Liver (tissue), 9 donors: ENCODE measurements around the gene PRRC2A. TPM values are rescaled to one million over a fixed set of nuclear protein-coding genes. Genes with fewer than 3 reads are reported as not detected.

ENCODE experiments used
- DNase-seq: peaks from one replicate; pipeline ENCODE4 v3.0.0-alpha.2; 2017; ENCODE audit warnings: low spot score
- H3K27ac ChIP-seq, 2 donors: one replicate each; pipeline ENCODE4 v1.7.0; 2013; ENCODE audit warnings: inconsistent platforms in 2 of 2, low read length in 2 of 2, control low read depth in 1 of 2, low read depth in 1 of 2, mild to moderate bottlenecking in 1 of 2
- H3K27me3 ChIP-seq, 4 donors: one replicate each; pipeline versions ENCODE4 v1.6.1 to v1.7.0; 2013; ENCODE audit warnings: low read length in 3 of 4, inconsistent platforms in 1 of 4, mild to moderate bottlenecking in 1 of 4, moderate library complexity in 1 of 4; ENCODE audit not compliant: control insufficient read depth in 4 of 4, insufficient read depth in 4 of 4
- H3K36me3 ChIP-seq, 4 donors: one replicate each; pipeline versions ENCODE4 v1.6.1 to v1.7.0; 2013; ENCODE audit warnings: low read length in 3 of 4, mild to moderate bottlenecking in 3 of 4, low read depth in 1 of 4, moderate library complexity in 1 of 4; ENCODE audit not compliant: control insufficient read depth in 4 of 4, insufficient read depth in 3 of 4
- H3K4me1 ChIP-seq, 4 donors: one replicate each; pipeline versions ENCODE4 v1.6.1 to v1.7.0; 2013; ENCODE audit warnings: low read length in 3 of 4, mild to moderate bottlenecking in 3 of 4, moderate library complexity in 1 of 4; ENCODE audit not compliant: control insufficient read depth in 4 of 4, insufficient read depth in 4 of 4
- H3K4me3 ChIP-seq, 3 donors: one replicate each; pipeline versions ENCODE4 v1.6.1 to v1.7.0; 2013; ENCODE audit warnings: low read length in 3 of 3, control low read depth in 1 of 3, low read depth in 1 of 3, mild to moderate bottlenecking in 1 of 3
- H3K9ac ChIP-seq, 2 donors: one replicate each; pipeline ENCODE4 v1.7.0; 2013; ENCODE audit warnings: low read length in 2 of 2, mild to moderate bottlenecking in 2 of 2, moderate library complexity in 2 of 2, control low read depth in 1 of 2, low read depth in 1 of 2
- H3K9me3 ChIP-seq, 4 donors: one replicate each; pipeline versions ENCODE4 v1.6.1 to v1.7.0; 2013; ENCODE audit warnings: low read length in 3 of 4; ENCODE audit not compliant: control insufficient read depth in 4 of 4
- ATF3 ChIP-seq: IDR thresholded peaks from 2 replicates; pipeline ENCODE4 v1.6.1; 2016; ENCODE audit warnings: antibody characterized with exemption
- CTCF ChIP-seq: fragments of 150-350 bp; IDR thresholded peaks from 2 replicates; pipeline ENCODE4 v1.5.1; 2017; ENCODE audit warnings: improper control_type of control experiment, low read depth, low read length; ENCODE audit not compliant: missing input control
- EGR1 ChIP-seq, 2 donors: IDR thresholded peaks; 2 replicates each; pipeline ENCODE4 v1.6.1; 2016 to 2018; ENCODE audit warnings: antibody characterized with exemption in 2 of 2, low read depth in 2 of 2
- FOXA1 ChIP-seq: IDR thresholded peaks from 2 replicates; pipeline ENCODE4 v1.6.1; 2016; ENCODE audit warnings: antibody characterized with exemption
- FOXA2 ChIP-seq: IDR thresholded peaks from 2 replicates; pipeline ENCODE4 v1.6.1; 2016; ENCODE audit warnings: antibody characterized with exemption
- GABPA ChIP-seq, 2 donors: IDR thresholded peaks in 1 of 2; conservative IDR thresholded peaks in 1 of 2; 2 replicates each; pipeline ENCODE4 v1.6.1; 2016; ENCODE audit warnings: antibody characterized with exemption in 2 of 2, mild to moderate bottlenecking in 1 of 2, moderate library complexity in 1 of 2
- HNF4A ChIP-seq, 2 donors: conservative IDR thresholded peaks; 2 replicates each; pipeline ENCODE4 v1.6.1; 2016; ENCODE audit warnings: antibody characterized with exemption in 2 of 2, mild to moderate bottlenecking in 2 of 2
- HNF4G ChIP-seq: IDR thresholded peaks from 2 replicates; pipeline ENCODE4 v1.6.1; 2016; ENCODE audit warnings: antibody characterized with exemption
- JUND ChIP-seq, 2 donors: IDR thresholded peaks; 2 replicates each; pipeline ENCODE4 v1.6.1; 2016; ENCODE audit warnings: antibody characterized with exemption in 2 of 2
- MAX ChIP-seq: IDR thresholded peaks from 2 replicates; pipeline ENCODE4 v1.6.1; 2016; ENCODE audit warnings: antibody characterized with exemption
- NR2F2 ChIP-seq: IDR thresholded peaks from 2 replicates; pipeline ENCODE4 v1.6.1; 2016; ENCODE audit warnings: antibody characterized with exemption
- RAD21 ChIP-seq, 2 donors: IDR thresholded peaks; 2 replicates each; pipeline ENCODE4 v1.6.1; 2016; ENCODE audit warnings: antibody characterized with exemption in 2 of 2, mild to moderate bottlenecking in 2 of 2
- REST ChIP-seq: IDR thresholded peaks from 2 replicates; pipeline ENCODE4 v1.6.1; 2016; ENCODE audit warnings: antibody characterized with exemption, mild to moderate bottlenecking
- RXRA ChIP-seq, 2 donors: IDR thresholded peaks; 2 replicates each; pipeline ENCODE4 v1.6.1; 2017 to 2018; ENCODE audit warnings: antibody characterized with exemption in 2 of 2, mild to moderate bottlenecking in 1 of 2
- SP1 ChIP-seq: IDR thresholded peaks from 2 replicates; pipeline ENCODE4 v1.6.1; 2018; ENCODE audit warnings: antibody characterized with exemption, mild to moderate bottlenecking
- TAF1 ChIP-seq: conservative IDR thresholded peaks from 2 replicates; pipeline ENCODE4 v1.6.1; 2016; ENCODE audit warnings: antibody characterized with exemption, mild to moderate bottlenecking
- YY1 ChIP-seq: IDR thresholded peaks from 2 replicates; pipeline ENCODE4 v1.6.1; 2016; ENCODE audit warnings: antibody characterized with exemption, mild to moderate bottlenecking
- ZBTB33 ChIP-seq: IDR thresholded peaks from 2 replicates; pipeline ENCODE4 v1.6.1; 2016; ENCODE audit warnings: antibody characterized with exemption
- WGBS: extraction: QIAGEN DNeasy Blood & Tissue Kit; methylation state at CpG from one replicate; pipeline ENCODE4 v1.1.7; 2013; 5-methylcytosine and 5-hydroxymethylcytosine counted together
- polyA plus RNA-seq, 2 donors: library from polyadenylated mRNA; stranded (reverse) in 1 of 2; unstranded in 1 of 2; fragments of 200-250 nt in 1 of 2; fragments of >200 nt in 1 of 2; fragmentation: Nextera tagmentation in 1 of 2; extraction: Ambion mirVana in 1 of 2; gene quantifications; one replicate each; pipeline versions ENCODE4 v1.2.1 to v1.2.3, GENCODE V29; 2013 to 2015
- total RNA-seq, 2 donors: library from RNA; depleted of rRNA; stranded (reverse); fragments of >200 nt; gene quantifications; one replicate each; pipeline ENCODE4 v1.2.3, GENCODE V29; 2014
- donor health status: healthy.
- donor health status: healthy.
- donor health status: healthy.
- donor health status: healthy.
- donor health status: healthy.

Gene PRRC2A
- total and polyA plus RNA-seq, 4 donors: 21.9 to 39.3 (median 29.5) TPM

- Histone ChIP-seq H3K4me3 (peak within 1 kb of the TSS in 1 of 3 donors; percentile 22), H3K27ac (peak within 1 kb of the TSS; percentile 2 to 6), H3K36me3 (no peaks in the 10 kb centered on the region), H3K27me3 (no peaks in the 10 kb centered on the region), H3K4me1 (peaks cover 3 to 16% (median 12%) of the 10 kb centered on the region in 4 donors), H3K9me3 (no peaks in the 10 kb centered on the region), H3K9ac (no peak within 1 kb of the TSS)
- TF ChIP-seq RXRA (IDR thresholded peaks at IDR 0.05) (no peak), GABPA (IDR thresholded peaks at IDR 0.05 in 1 of 2, conservative IDR thresholded peaks at IDR 0.05 in 1 of 2) (peak in 1 of 2 donors; percentile 26), SP1 (peak; percentile 44), FOXA2 (no peak), RAD21 (IDR thresholded peaks at IDR 0.05) (peak in 1 of 2 donors; percentile 4), JUND (IDR thresholded peaks at IDR 0.05) (no peak), YY1 (no peak), EGR1 (IDR thresholded peaks at IDR 0.05; ENCODE audit: low read depth in 2 of 2) (no peak), REST (no peak), HNF4A (conservative IDR thresholded peaks at IDR 0.05) (peak; percentile 72 to 82), MAX (peak; percentile 13), NR2F2 (no peak), TAF1 (no peak), FOXA1 (no peak), ATF3 (no peak), CTCF (no peak), ZBTB33 (no peak), HNF4G (no peak)
- 62% methylated on average over 6 of the region's 6 CpGs for WGBS
- DNase-seq: no peak
Measured at GRCh38 chr6:31614684-31615578, 5.6 kb upstream of the PRRC2A start, which contains the start of gene AIF1. Gene AIF1 (plus strand): TSS chr6:31615234. CDS start chr6:31615330, 96 bp downstream.
